ENCODE measurements around the gene DTWD1. TPM values are rescaled to one million over a fixed set of nuclear protein-coding genes. Genes with fewer than 3 reads are reported as not detected.

The DTWD1 gene
- polyA plus RNA-seq, 3 donors = 8.3 to 11.8 (median 10.2) TPM

GRCh38 chr15:49669288-49669687, 48.4 kb downstream of the DTWD1 start:
- no peak overlapping the region for H3K4me3 Mint-ChIP-seq
- H3K9me3 ChIP-seq (replicated peaks in 1 of 2; ENCODE audit: control insufficient read depth in 1 of 2, insufficient read depth in 1 of 2, low read length in 2 of 2) = no peaks in the 10 kb centered on the region
- no peaks in the 10 kb centered on the region for H3K36me3 Mint-ChIP-seq
- H3K36me3 ChIP-seq (replicated peaks in 1 of 2; ENCODE audit: control insufficient read depth in 1 of 2, insufficient read depth in 2 of 2, low read length in 2 of 2) = no peaks in the 10 kb centered on the region
- intact Hi-C loops (cut with micrococcal nuclease) = no loop called here
- no peak overlapping the region for H2AFZ ChIP-seq (ENCODE audit: insufficient read depth, low read depth, low read length, poor library complexity, severe bottlenecking)
- no peak for DNase-seq
- H3K4me2 ChIP-seq (replicated peaks; ENCODE audit: extremely low read depth, low read length, poor library complexity, severe bottlenecking) = no peak overlapping the region
- TF ChIP-seq, protein P1, sequence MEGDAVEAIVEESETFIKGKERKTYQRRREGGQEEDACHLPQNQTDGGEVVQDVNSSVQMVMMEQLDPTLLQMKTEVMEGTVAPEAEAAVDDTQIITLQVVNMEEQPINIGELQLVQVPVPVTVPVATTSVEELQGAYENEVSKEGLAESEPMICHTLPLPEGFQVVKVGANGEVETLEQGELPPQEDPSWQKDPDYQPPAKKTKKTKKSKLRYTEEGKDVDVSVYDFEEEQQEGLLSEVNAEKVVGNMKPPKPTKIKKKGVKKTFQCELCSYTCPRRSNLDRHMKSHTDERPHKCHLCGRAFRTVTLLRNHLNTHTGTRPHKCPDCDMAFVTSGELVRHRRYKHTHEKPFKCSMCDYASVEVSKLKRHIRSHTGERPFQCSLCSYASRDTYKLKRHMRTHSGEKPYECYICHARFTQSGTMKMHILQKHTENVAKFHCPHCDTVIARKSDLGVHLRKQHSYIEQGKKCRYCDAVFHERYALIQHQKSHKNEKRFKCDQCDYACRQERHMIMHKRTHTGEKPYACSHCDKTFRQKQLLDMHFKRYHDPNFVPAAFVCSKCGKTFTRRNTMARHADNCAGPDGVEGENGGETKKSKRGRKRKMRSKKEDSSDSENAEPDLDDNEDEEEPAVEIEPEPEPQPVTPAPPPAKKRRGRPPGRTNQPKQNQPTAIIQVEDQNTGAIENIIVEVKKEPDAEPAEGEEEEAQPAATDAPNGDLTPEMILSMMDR (IDR thresholded peaks at IDR 0.05) = no peak
- H3K27me3 Mint-ChIP-seq (ENCODE audit: low read depth in 3 of 3) = no peaks in the 10 kb centered on the region
- H3K27ac ChIP-seq (ENCODE audit: low read depth in 1 of 2, low read length in 2 of 2) = no peak overlapping the region
- no peak overlapping the region for H3K27ac Mint-ChIP-seq
- H3K4me3 ChIP-seq (replicated peaks in 1 of 3; ENCODE audit: low read depth in 2 of 3, low read length in 3 of 3) = no peak overlapping the region
- H4K20me1 ChIP-seq (ENCODE audit: insufficient read depth, low read length) = no peaks in the 10 kb centered on the region
- peaks cover 8% of the 10 kb centered on the region for H3K4me1 Mint-ChIP-seq
- H3K9ac ChIP-seq (ENCODE audit: insufficient read depth, low read length, poor library complexity, severe bottlenecking) = no peak overlapping the region
- no peaks in the 10 kb centered on the region for H3K4me1 ChIP-seq (ENCODE audit: control insufficient read depth in 1 of 2, insufficient read depth in 2 of 2, low read length in 2 of 2)
- H3K27me3 ChIP-seq (ENCODE audit: control insufficient read depth in 2 of 2, insufficient read depth in 2 of 2, low read length in 2 of 2) = no peaks in the 10 kb centered on the region
- WGBS (ENCODE audit: insufficient coverage) = no CpG with 5 or more reads among the region's 1 CpG
- peaks cover 0 to 2% (median 0%) of the 10 kb centered on the region in 7 donors for H3K9me3 Mint-ChIP-seq
- no peaks in the 10 kb centered on the region for H3K79me2 ChIP-seq (ENCODE audit: insufficient read depth, low read length)

- Histone ChIP-seq H3K9me3 (replicated peaks in 1 of 2; ENCODE audit: control insufficient read depth in 1 of 2, insufficient read depth in 1 of 2, low read length in 2 of 2) (no peaks in the 10 kb centered on the region), H2AFZ (ENCODE audit: insufficient read depth, low read depth, low read length, poor library complexity, severe bottlenecking) (no peak overlapping the region), H3K4me1 (ENCODE audit: control insufficient read depth in 1 of 2, insufficient read depth in 2 of 2, low read length in 2 of 2) (no peaks in the 10 kb centered on the region), H3K4me3 (replicated peaks in 1 of 3; ENCODE audit: low read depth in 2 of 3, low read length in 3 of 3) (no peak overlapping the region), H3K27me3 (ENCODE audit: control insufficient read depth in 2 of 2, insufficient read depth in 2 of 2, low read length in 2 of 2) (no peaks in the 10 kb centered on the region), H3K27ac (ENCODE audit: low read depth in 1 of 2, low read length in 2 of 2) (no peak overlapping the region), H3K9ac (ENCODE audit: insufficient read depth, low read length, poor library complexity, severe bottlenecking) (no peak overlapping the region), H4K20me1 (ENCODE audit: insufficient read depth, low read length) (no peaks in the 10 kb centered on the region), H3K79me2 (ENCODE audit: insufficient read depth, low read length) (no peaks in the 10 kb centered on the region), H3K4me2 (replicated peaks; ENCODE audit: extremely low read depth, low read length, poor library complexity, severe bottlenecking) (no peak overlapping the region), H3K36me3 (replicated peaks in 1 of 2; ENCODE audit: control insufficient read depth in 1 of 2, insufficient read depth in 2 of 2, low read length in 2 of 2) (no peaks in the 10 kb centered on the region)
- H3K4me1 Mint-ChIP-seq = no peaks in the 10 kb centered on the region
- H3K9me3 Mint-ChIP-seq = peaks cover 0 to 11% (median 0%) of the 10 kb centered on the region in 7 donors
- TF ChIP-seq, protein P1 (IDR thresholded peaks at IDR 0.05) = no peak
- intact Hi-C loops (cut with micrococcal nuclease) = no loop called here
- H3K36me3 Mint-ChIP-seq = no peaks in the 10 kb centered on the region
- H3K4me3 Mint-ChIP-seq = no peak overlapping the region
- no peak for DNase-seq
- WGBS (ENCODE audit: insufficient coverage) = no CpG with 5 or more reads among the region's 1 CpG
- H3K27ac Mint-ChIP-seq = no peak overlapping the region
- H3K27me3 Mint-ChIP-seq (ENCODE audit: low read depth in 3 of 3) = peaks cover 0 to 2% (median 0%) of the 10 kb centered on the region in 3 donors
Observed at GRCh38 chr15:49673861-49674260, 53.0 kb downstream of the DTWD1 start.

Data from CD14-positive monocyte (primary cell).